Ascending aorta (tissue), 2 donors: ENCODE results near the gene SAPCD2. TPM values are rescaled to one million over a fixed set of nuclear protein-coding genes. Genes with fewer than 3 reads are reported as not detected.

ENCODE experiments used
- DNase-seq, 2 donors: peaks; one replicate each; pipeline ENCODE4 v3.0.0-alpha.2; 2019; ENCODE audit warnings: low spot score in 2 of 2
- H3K27ac ChIP-seq, 2 donors: fragments of 200-600 bp; sonication (generic); one replicate each; pipeline ENCODE4 v1.5.1; 2016 to 2017; ENCODE audit warnings: mild to moderate bottlenecking in 1 of 2
- H3K27me3 ChIP-seq: fragments of 200-600 bp; sonication (generic); one replicate; pipeline ENCODE4 v1.5.1; 2017
- H3K36me3 ChIP-seq, 2 donors: fragments of 200-600 bp; sonication (generic); one replicate each; pipeline ENCODE4 v1.5.1; 2016
- H3K4me1 ChIP-seq, 2 donors: fragments of 200-600 bp; sonication (generic); one replicate each; pipeline ENCODE4 v1.5.1; 2016 to 2017; ENCODE audit warnings: mild to moderate bottlenecking in 1 of 2
- H3K4me3 ChIP-seq, 2 donors: fragments of 200-600 bp; sonication (generic); one replicate each; pipeline ENCODE4 v1.5.1; 2016 to 2017; ENCODE audit warnings: mild to moderate bottlenecking in 1 of 2
- H3K9me3 ChIP-seq, 2 donors: fragments of 200-600 bp; sonication (generic); one replicate each; pipeline ENCODE4 v1.5.1; 2016
- CTCF ChIP-seq, 3 experiments: fragments of 200-600 bp in 2 of 3; fragments of 450-650 bp in 1 of 3; sonication (generic) in 2 of 3; IDR thresholded peaks; one replicate each; pipeline ENCODE4 v1.5.1; 2016 to 2019; ENCODE audit warnings: antibody characterized with exemption in 3 of 3, mild to moderate bottlenecking in 1 of 3, moderate library complexity in 1 of 3
- intact Hi-C: fragments of 100-400 bp; cut with DNase I; formaldehyde crosslinking; loops from one replicate; pipeline ENCODE4 v1.15.1; 2023
- total RNA-seq: library from RNA; depleted of rRNA; stranded (reverse); fragments of >200 nt; gene quantifications from one replicate; pipeline ENCODE4 v1.1.0, GENCODE V29; 2016

The SAPCD2 gene
- total RNA-seq, 1 donor from 2014 or later: 8.7 TPM

GRCh38 chr9:137075275-137075775, 5.0 kb upstream of the SAPCD2 start:
- no peak for TF ChIP-seq CTCF (IDR thresholded peaks at IDR 0.05)
- intact Hi-C loops: no loop called here
- H3K27me3 ChIP-seq: no peaks in the 10 kb centered on the region
- peaks cover 3 to 8% of the 10 kb centered on the region in 2 donors for H3K36me3 ChIP-seq
- no peaks in the 10 kb centered on the region for H3K9me3 ChIP-seq
- peaks cover 5 to 16% of the 10 kb centered on the region in 2 donors for H3K4me1 ChIP-seq
- DNase-seq: no peak
- H3K4me3 ChIP-seq: no peak overlapping the region
- H3K27ac ChIP-seq: no peak overlapping the region

- no peak for TF ChIP-seq CTCF (IDR thresholded peaks at IDR 0.05)
- H3K4me3 ChIP-seq: no peak overlapping the region
- intact Hi-C loops: no loop called here
- H3K27me3 ChIP-seq: peaks cover under 1% of the 10 kb centered on the region
- no peaks in the 10 kb centered on the region for H3K9me3 ChIP-seq
- H3K27ac ChIP-seq: no peak overlapping the region
- no peak for DNase-seq
- peaks cover 5 to 16% of the 10 kb centered on the region in 2 donors for H3K4me1 ChIP-seq
- peaks cover 0 to 7% of the 10 kb centered on the region in 2 donors for H3K36me3 ChIP-seq
These were observed 4.4 kb upstream of the SAPCD2 start for GRCh38 chr9:137074657-137075274.

- H3K4me1 ChIP-seq: peaks cover 5 to 16% of the 10 kb centered on the region in 2 donors
These were observed 3.6 kb upstream of the SAPCD2 start for GRCh38 chr9:137073992-137074399.

GRCh38 chr9:137071282-137071681, 925 bp upstream of the SAPCD2 start:
- intact Hi-C loops: no loop called here
- no peak for DNase-seq
- no peaks in the 10 kb centered on the region for H3K36me3 ChIP-seq
- H3K27ac ChIP-seq: no peak overlapping the region
- no peak overlapping the region for H3K4me3 ChIP-seq
- H3K9me3 ChIP-seq: no peaks in the 10 kb centered on the region
- peaks cover 0 to 6% of the 10 kb centered on the region in 2 donors for H3K4me1 ChIP-seq
- peaks cover 15% of the 10 kb centered on the region for H3K27me3 ChIP-seq
- TF ChIP-seq CTCF (IDR thresholded peaks at IDR 0.05): no peak

More at GRCh38 chr9:137073992-137074399, 3.6 kb upstream of the SAPCD2 start:
- no peak overlapping the region for H3K27ac ChIP-seq
- H3K9me3 ChIP-seq: no peaks in the 10 kb centered on the region
- no peak overlapping the region for H3K4me3 ChIP-seq
- no peak for TF ChIP-seq CTCF (IDR thresholded peaks at IDR 0.05)
- H3K27me3 ChIP-seq: peaks cover 8% of the 10 kb centered on the region
- no peaks in the 10 kb centered on the region for H3K36me3 ChIP-seq
- no peak for DNase-seq
- intact Hi-C loops: no loop called here

GRCh38 chr9:137070906-137071275, 534 bp upstream of the SAPCD2 start:
- no peak overlapping the region for H3K27ac ChIP-seq
- peaks cover 15% of the 10 kb centered on the region for H3K27me3 ChIP-seq
- intact Hi-C loops: no loop called here
- no peaks in the 10 kb centered on the region for H3K36me3 ChIP-seq
- DNase-seq: no peak
- no peak for TF ChIP-seq CTCF (IDR thresholded peaks at IDR 0.05)
- H3K4me3 ChIP-seq: peak overlapping the region; percentile 47 to 63
- H3K9me3 ChIP-seq: no peaks in the 10 kb centered on the region
- H3K4me1 ChIP-seq: peaks cover 0 to 6% of the 10 kb centered on the region in 2 donors
